HT-29 (cell line): Measurements from ENCODE around the gene TACSTD2. TPM values are rescaled to one million over a fixed set of nuclear protein-coding genes. Genes with fewer than 3 reads are reported as not detected.
"Not testable (repeated sequence)": the region's sequence is repeated elsewhere in the genome, so short reads cannot be mapped to it uniquely, and the experiment has no call there.

Experiments
- DNase-seq: peaks from one replicate; pipeline ENCODE4 v3.0.0-alpha.2; 2015; ENCODE audit warnings: low spot score
- total RNA-seq: library from RNA; depleted of rRNA; stranded (reverse); fragments of >200 nt; shearing (Covaris generic); gene quantifications from 2 replicates; pipeline ENCODE4 v1.2.3, GENCODE V29; 2014; rRNA removed

Gene TACSTD2
- total RNA-seq, 1 experiment from 2014 or later, result 26.6 TPM

- DNase-seq, result no peak
Measured at GRCh38 chr1:58566339-58566738, 10.7 kb downstream of the TACSTD2 start.

DNA sequence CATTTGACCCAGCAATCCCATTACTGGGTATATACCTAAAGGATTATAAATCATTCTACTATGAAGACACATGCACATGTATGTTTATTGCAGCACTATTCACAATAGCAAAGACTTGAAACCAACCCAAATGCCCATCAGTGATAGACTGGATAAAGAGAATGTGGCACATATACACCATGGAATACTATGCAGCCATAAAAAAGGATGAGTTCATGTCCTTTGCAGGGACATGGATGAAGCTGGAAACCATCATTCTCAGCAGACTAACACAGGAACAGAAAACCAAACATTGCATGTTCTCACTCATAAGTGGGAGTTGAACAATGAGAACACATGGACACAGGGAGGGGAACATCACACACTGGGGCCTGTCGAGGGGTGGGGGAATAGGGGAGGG is 13.3 kb downstream of the TACSTD2 start:
- DNase-seq, result not testable (repeated sequence)

DNA sequence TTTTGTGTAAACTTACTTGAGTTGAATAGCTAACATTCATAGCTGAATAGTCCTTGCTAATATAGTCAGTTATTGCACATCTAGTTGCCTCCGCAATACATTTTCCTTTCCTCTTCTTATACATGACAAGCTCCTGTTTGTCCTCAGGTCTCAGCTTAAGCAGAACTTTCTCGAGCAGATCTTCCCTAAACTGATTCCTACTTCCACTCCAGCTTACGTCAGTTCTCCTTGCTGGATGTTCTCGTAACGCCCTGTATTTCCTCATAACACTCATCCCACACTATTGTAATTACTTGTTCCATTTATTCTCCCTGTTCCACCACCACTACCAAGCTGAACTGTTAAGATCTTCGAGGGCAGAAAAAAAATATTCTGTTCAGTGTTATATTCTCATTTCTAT is 15.4 kb downstream of the TACSTD2 start:
- DNase-seq, result no peak

DNA sequence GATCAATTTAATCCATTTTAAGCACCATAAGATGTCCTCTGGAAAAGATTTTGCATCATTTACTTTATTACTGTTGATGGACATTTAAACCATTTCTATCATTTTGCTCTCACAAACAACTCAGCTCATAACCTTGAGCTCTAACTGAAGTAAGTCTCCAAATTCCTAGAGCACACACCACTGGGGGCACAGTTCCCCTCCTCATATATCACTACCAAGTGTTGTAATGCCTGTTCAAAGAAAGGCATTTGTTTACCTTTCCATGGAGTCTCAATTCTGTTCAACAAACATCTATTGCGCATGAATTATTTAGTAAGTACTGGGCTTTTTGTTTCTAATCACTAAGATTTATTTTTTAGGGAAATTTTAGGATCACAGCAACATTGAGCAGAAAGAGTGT is 21.7 kb downstream of the TACSTD2 start:
- DNase-seq, result no peak

DNA sequence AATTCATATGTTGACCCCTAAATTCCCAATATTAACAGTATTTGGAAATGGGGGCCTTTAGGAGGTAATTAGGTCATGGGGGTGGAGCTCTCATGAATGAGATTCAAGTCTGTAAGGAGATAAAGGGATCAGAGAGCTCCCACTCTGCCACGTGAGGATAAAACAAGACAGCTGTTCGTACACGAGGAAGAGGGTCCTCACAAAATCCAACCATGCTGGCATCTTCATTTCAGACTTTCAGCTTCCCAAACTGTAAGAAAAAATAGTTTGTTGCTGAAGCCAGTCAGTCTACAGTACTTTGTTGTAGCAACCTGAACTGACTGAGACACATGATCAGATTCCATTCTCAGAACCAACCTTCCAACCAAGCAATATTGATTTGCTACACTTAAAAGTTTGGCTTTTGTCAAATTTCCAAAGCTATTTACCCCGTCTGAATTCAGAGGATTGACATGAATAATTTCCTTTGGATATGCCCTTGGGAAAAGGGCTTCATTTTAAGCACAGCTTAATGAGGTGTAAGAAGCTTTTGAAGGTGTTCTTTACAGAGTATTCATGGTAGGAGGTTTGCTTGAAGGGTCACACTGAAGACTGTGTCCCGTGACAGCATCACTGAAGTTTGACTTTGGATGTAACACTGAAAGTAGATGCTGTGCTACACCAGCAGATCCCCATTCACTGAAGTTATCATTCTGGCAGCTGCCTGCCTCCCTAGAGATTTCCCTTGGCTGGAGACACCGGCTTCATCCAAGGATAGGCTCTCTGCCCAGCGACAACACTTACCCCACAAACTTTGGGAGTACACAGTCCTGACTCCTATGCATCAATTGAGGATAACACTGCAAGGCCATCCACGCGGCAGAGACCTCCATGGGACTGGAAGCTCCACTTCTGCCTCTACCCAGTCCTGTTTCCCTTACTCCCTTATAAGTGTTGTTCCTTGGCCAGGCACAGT is 25.6 kb downstream of the TACSTD2 start:
- DNase-seq, result no peak

DNA sequence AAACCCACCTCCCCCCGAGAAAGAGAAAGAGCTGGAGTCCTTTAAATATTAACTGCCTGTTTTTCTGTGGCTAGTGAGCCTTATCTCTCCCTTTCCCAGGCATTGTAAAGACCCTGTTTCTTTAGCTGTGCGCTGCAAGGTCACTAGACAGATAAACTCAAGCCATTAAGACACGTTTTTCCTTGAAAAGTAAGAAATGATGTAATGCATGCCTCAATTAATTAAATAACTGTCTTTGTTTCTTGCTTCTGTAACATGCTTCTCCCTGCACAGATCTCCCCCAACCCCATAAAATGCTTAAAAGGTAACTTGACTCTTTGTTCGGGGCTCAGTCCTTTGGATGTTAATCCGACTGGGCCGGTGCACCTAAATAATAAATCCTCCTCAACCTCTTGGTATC is 27.8 kb downstream of the TACSTD2 start:
- DNase-seq, result not testable (repeated sequence)

DNA sequence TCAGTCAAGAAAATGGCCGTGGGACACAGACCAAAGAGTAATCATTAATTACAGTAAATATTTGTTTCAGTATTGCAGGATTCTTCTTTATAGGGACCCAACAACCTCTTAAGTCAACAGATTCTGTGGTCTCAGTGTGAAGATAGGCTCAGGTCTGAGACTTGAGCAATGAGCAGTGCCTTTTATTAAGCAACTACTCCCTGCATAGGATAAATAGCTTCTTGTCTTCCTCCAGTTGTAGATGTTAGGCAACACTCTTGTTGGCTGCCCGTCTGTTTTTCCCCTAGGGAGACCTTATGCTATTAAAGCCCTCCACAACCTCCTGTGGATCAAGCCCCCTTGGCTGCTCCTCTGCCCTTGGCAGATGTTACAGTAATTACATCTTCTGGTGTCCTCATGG is 28.7 kb downstream of the TACSTD2 start:
- no peak for DNase-seq

- DNase-seq, result peak; percentile 98
Measured at GRCh38 chr1:58546520-58547308, 30.3 kb downstream of the TACSTD2 start, which contains the start of gene OMA1. OMA1 (minus strand) TSS chr1:58546726; CDS start chr1:58539294, 7,432 bp downstream.

- DNase-seq, result peak; percentile 65
Measured at GRCh38 chr1:58545591-58546519, 31.2 kb downstream of the TACSTD2 start.

- DNase-seq, result no peak
Measured at GRCh38 chr1:58543260-58543659, 33.8 kb downstream of the TACSTD2 start.

- DNase-seq, result no peak
Measured at GRCh38 chr1:58539553-58539952, 37.5 kb downstream of the TACSTD2 start.

- DNase-seq, result no peak
Measured at GRCh38 chr1:58538821-58539220, 38.2 kb downstream of the TACSTD2 start.

DNA sequence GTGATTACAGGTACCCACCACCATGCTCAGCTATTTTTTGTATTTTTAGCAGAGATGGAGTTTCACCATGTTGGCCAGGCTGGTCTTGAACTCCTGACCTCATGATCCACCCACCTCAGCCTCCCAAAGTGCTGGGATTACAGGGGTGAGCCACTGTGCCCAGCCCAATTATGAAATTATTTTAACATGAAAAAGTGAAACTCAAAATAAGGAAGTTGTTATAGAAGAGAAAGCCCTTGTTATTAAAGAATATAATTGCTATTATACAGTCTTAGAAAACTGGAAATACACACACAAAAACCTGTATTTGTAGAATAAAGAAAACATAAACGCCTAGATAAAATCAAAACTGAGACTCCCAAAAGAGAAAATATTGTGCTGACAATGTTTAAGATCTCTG is 45.2 kb downstream of the TACSTD2 start:
- DNase-seq, result not testable (repeated sequence)

DNA sequence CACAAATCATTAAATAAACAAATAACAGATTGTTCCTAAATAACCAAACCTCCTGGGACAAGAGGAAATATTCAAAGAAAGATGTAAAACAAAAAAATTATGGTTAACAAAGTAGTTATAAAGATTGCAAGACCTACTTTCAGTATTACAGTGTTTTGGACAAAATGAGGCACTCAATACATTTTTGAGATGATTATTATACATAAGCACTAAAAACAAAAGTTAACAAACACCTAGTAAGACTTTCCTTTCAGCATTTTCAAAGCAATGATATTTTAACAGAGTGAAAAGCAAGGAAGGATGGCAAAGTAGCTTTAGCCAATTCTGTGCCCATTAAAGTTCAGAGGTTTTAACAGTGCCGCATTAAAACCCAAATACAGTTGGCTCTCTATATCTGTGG is 47.8 kb downstream of the TACSTD2 start:
- DNase-seq, result no peak

GRCh38 chr1:58528518-58528917 is 48.5 kb downstream of the TACSTD2 start:
- DNase-seq, result no peak

Other genes with a start within 250 kb of the TACSTD2 start
- 5.8 and 7.9 TPM in 2 replicates for gene OMA1, start 30.5 kb downstream of the TACSTD2 start, total RNA-seq
- gene MYSM1, start 122.8 kb upstream of the TACSTD2 start, total RNA-seq, result 4.7 and 10.5 TPM in 2 replicates
- 531 and 547 TPM in 2 replicates for gene JUN, start 206.8 kb upstream of the TACSTD2 start, total RNA-seq